Psoas muscle (tissue), 8 donors: ENCODE measurements around the gene LILRA6. TPM values are rescaled to one million over a fixed set of nuclear protein-coding genes. Genes with fewer than 3 reads are reported as not detected.
"Not testable (repeated sequence)": the region's sequence is repeated elsewhere in the genome, so short reads cannot be mapped to it uniquely, and the experiment has no call there.

Experiments
- ATAC-seq, 4 donors: fragments of 200-7000 bp; cut with Tn5 transposase; one replicate each; pipeline ENCODE4 v1.9.1; 2020; ENCODE audit warnings: moderate library complexity in 3 of 4, mild to moderate bottlenecking in 2 of 4
- DNase-seq, 2 donors: peaks; one replicate each; pipeline ENCODE4 v3.0.0-alpha.2; 2020
- H3K27ac ChIP-seq: fragments of 200-600 bp; one replicate; pipeline ENCODE4 v1.8.0; 2022
- H3K27me3 ChIP-seq, 3 donors: fragments of 200-600 bp in 1 of 3; one replicate each; pipeline versions ENCODE4 v1.6.1 to v1.8.0; 2013 to 2022; ENCODE audit warnings: low read length in 2 of 3, mild to moderate bottlenecking in 2 of 3, moderate library complexity in 1 of 3; ENCODE audit not compliant: insufficient read depth in 3 of 3
- H3K36me3 ChIP-seq, 2 donors: fragments of 200-600 bp in 1 of 2; one replicate each; pipeline versions ENCODE4 v1.6.1 to v1.8.0; 2013 to 2022; ENCODE audit warnings: low read depth in 1 of 2, mild to moderate bottlenecking in 1 of 2, moderate library complexity in 1 of 2; ENCODE audit not compliant: insufficient read depth in 1 of 2
- H3K4me1 ChIP-seq: fragments of 200-600 bp; one replicate; pipeline ENCODE4 v1.8.0; 2022
- H3K4me3 ChIP-seq: fragments of 200-600 bp; one replicate; pipeline ENCODE4 v1.8.0; 2022; ENCODE audit warnings: mild to moderate bottlenecking
- H3K9me3 ChIP-seq: fragments of 200-600 bp; one replicate; pipeline ENCODE4 v1.8.0; 2022
- CTCF ChIP-seq: fragments of 200-600 bp; IDR thresholded peaks from one replicate; pipeline ENCODE4 v1.8.0; 2022; ENCODE audit warnings: antibody characterized with exemption
- WGBS, 3 donors: extraction: QIAGEN DNeasy Blood & Tissue Kit; methylation state at CpG; one replicate each; pipeline versions ENCODE4 v1.1.6 to v1.1.7; 2013; 5-methylcytosine and 5-hydroxymethylcytosine counted together
- intact Hi-C, 2 donors: fragments of 100-400 bp; cut with DNase I; formaldehyde crosslinking; loops; one replicate each; pipeline versions ENCODE4 v1.11.0 to v1.14.2; 2022
- long read RNA-seq, 2 donors: library from polyadenylated mRNA; unstranded; transcript quantifications; one replicate each; pipeline ENCODE4 v2.0.0, GENCODE V29; 2021
- polyA plus RNA-seq, 3 donors: library from polyadenylated mRNA; stranded (reverse); fragments of 200-250 nt; gene quantifications; one replicate each; pipeline ENCODE4 v1.2.3, GENCODE V29; 2013
- total RNA-seq, 4 donors: library from RNA; stranded (reverse); fragmentation: NEBNext Ultra II Directional in 2 of 4; extraction: Animal tissue kit (Norgen Biotek cat#: 25700) in 2 of 4; gene quantifications; one replicate each; pipeline versions ENCODE4 v1.2.1 to v1.2.4, GENCODE V29; 2021 to 2023
- donor health status: healthy with polysubstance abuse.
- donor health status: DM: no; HTN: no; CAD: no; lungs with moderate emphysema.
- donor health status: Bipolar disorder and iron deficiency.
- donor health status: healthy.
- donor health status: DM: yes; HTN: yes; CAD: no.
- donor health status: DM: no; HTN: no; CAD: no.
- donor health status: DM: no; HTN: no; CAD: no.
- donor health status: DM: yes; HTN: yes; CAD: no.

The LILRA6 gene
- total RNA-seq: 1 to 10 TPM in 3 of 4 donors, under 1 TPM in 1; 0.54 to 1.6 (median 1.3) TPM
- polyA plus RNA-seq: under 1 TPM; 0.22 to 0.48 (median 0.42) TPM
- long read RNA-seq, donor 1: 0 reads
- long read RNA-seq, donor 2, partial matches to known transcripts: 1 of 6 reads
- long read RNA-seq, donor 2, other reads (novel, unspliced or antisense): 5 of 6 reads

DNA sequence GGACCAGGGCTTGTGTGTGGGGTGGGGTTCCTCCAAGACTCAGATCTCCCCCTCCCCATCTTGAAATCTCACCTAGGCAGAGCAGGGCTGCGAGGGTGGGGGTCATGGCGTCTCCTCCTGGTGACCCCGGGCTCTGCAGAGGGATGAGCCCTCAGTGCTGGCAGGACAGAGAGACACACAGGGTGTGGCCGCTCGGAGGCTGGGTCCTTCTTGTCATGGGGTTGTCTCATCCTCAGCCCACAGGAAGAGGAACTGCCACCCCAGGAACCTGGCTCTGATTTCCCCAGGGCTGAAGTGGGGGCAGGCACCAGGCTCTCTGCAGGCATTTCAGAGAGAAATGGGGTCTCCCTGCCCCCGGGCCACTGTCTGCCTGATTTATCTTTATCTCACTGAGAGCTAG, at the start of gene LILRA6:
TSS of gene LILRA6 (minus strand) at position 145 of the 400 bp plus-strand sequence.
- H3K36me3 ChIP-seq, H3K4me1 ChIP-seq, H3K4me3 ChIP-seq, H3K27ac ChIP-seq, DNase-seq, H3K27me3 ChIP-seq, intact Hi-C loops, H3K9me3 ChIP-seq: not testable (repeated sequence)
- 60 to 70% methylated on average over 3 to 6 of the region's 6 CpGs; no CpG with 5 or more reads in 1 of the 3 donors for WGBS, 3 donors
- ATAC-seq: peak in 3 of 4 donors; percentile 34 to 41 (median 37)

- 50 to 75% (median 56%) methylated on average over 8 of the region's 8 CpGs for WGBS, 3 donors
- H3K27ac ChIP-seq, DNase-seq, H3K4me3 ChIP-seq, H3K27me3 ChIP-seq, intact Hi-C loops, H3K36me3 ChIP-seq, H3K4me1 ChIP-seq, H3K9me3 ChIP-seq, ATAC-seq: not testable (repeated sequence)
Observed at GRCh38 chr19:54289160-54289559, 46.6 kb upstream of the LILRA6 start.

GRCh38 chr19:54287456-54287855, 44.9 kb upstream of the LILRA6 start:
- no peaks in the 10 kb centered on the region for H3K4me1 ChIP-seq
- no peaks in the 10 kb centered on the region for H3K9me3 ChIP-seq
- H3K36me3 ChIP-seq: no peaks in the 10 kb centered on the region
- ATAC-seq: no peak
- H3K4me3 ChIP-seq: no peak overlapping the region
- H3K27me3 ChIP-seq: peaks cover 0 to 3% (median 0%) of the 10 kb centered on the region in 3 donors
- TF ChIP-seq CTCF: no peak
- H3K27ac ChIP-seq: no peak overlapping the region
- WGBS, 3 donors: 39 to 42% (median 40%) methylated on average over 4 of the region's 4 CpGs
- intact Hi-C loops: no loop called here
- no peak for DNase-seq

DNA sequence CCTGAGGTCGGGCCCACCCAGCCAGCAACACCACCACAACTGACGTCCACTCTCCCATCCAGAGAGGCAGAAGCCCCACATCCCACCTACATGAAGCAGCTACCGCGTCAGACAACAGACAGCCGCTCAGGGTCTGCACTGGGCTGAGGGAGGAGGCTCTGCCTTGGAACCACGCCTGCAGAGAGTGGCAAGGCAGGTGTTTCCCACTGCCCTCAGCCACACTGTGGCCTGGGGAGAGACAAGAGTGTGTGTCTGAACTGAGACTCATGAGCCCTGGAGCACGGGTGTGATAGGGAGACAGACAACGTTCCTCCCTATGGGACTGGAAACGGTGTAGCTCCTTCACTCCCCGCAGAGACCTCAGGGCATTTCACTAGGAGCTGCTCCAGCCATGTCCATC, 43.7 kb upstream of the LILRA6 start:
- H3K9me3 ChIP-seq, ATAC-seq, H3K4me3 ChIP-seq, H3K27me3 ChIP-seq, H3K36me3 ChIP-seq, H3K27ac ChIP-seq, H3K4me1 ChIP-seq, DNase-seq, intact Hi-C loops: not testable (repeated sequence)
- 54 to 61% (median 55%) methylated on average over 4 to 10 of the region's 10 CpGs for WGBS, 3 donors

DNA sequence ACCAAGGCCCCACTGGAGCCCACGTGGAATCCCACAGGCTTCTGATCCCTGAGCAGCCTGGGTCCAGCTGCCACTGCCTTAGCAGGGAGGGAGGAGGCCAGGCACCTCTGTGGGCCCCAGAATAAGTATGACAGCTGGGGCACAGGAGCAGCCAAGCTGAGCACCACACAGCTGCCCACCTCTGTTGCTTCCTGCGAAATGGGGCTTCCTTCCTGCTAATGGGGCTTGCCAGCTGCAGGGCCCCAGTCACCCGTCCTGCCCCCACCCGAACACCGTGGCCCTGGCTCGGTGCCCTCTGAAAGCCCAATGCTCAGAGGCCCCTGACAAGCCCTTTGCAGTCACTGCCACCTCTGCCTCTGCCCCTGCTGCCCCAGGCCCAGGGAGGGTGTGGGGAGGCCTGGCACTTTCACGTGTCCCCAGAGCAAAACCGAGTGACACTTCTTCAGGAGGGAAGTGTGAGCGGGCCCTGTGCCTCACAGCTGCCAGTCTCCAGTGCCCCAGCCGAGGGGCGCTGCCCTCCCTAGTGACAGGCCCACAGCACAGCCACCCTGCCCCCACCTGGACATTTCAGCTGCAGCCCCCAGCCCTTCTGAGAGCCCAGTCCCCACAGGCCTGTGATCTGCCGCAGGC, 43.0 kb upstream of the LILRA6 start:
- H3K9me3 ChIP-seq, H3K27ac ChIP-seq, DNase-seq, H3K27me3 ChIP-seq, H3K4me1 ChIP-seq, H3K36me3 ChIP-seq, intact Hi-C loops, ATAC-seq, H3K4me3 ChIP-seq: not testable (repeated sequence)
- WGBS, 3 donors: 24 to 35% (median 30%) methylated on average over 8 to 11 of the region's 12 CpGs

GRCh38 chr19:54282686-54283470, 40.3 kb upstream of the LILRA6 start:
- no peaks in the 10 kb centered on the region for H3K4me1 ChIP-seq
- no peak for ATAC-seq
- no peak overlapping the region for H3K4me3 ChIP-seq
- H3K36me3 ChIP-seq: no peaks in the 10 kb centered on the region
- no peak overlapping the region for H3K27ac ChIP-seq
- 46 to 48% (median 47%) methylated on average over 9 of the region's 9 CpGs for WGBS, 3 donors
- intact Hi-C loops: no loop called here
- no peaks in the 10 kb centered on the region for H3K9me3 ChIP-seq
- no peak for TF ChIP-seq CTCF
- peaks cover 0 to 3% (median 0%) of the 10 kb centered on the region in 3 donors for H3K27me3 ChIP-seq
- no peak for DNase-seq

DNA sequence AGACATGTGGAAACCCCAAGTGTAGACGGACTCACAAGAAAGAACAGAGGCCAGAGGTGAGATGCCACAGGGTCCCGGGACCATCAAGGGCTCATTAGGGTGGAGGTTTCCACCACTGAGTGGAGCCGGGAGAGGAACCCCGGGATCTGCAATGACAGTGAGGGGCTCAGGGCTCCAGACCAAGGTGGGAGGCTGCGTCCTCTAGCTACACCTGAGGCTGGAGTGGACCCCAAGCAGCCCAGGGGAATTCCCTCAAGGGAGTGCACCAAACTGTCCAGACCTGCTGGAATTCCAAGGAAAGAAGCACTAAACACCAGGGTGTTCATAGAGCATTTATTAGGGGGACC, 39.1 kb upstream of the LILRA6 start:
- H3K4me3 ChIP-seq, H3K36me3 ChIP-seq, ATAC-seq, H3K27ac ChIP-seq, DNase-seq, H3K27me3 ChIP-seq, H3K4me1 ChIP-seq, intact Hi-C loops, H3K9me3 ChIP-seq: not testable (repeated sequence)
- 65 to 81% (median 71%) methylated on average over 5 of the region's 5 CpGs for WGBS, 3 donors
